Lower lobe of right lung (tissue), 2 donors: ENCODE data around the gene IRS2. TPM values are rescaled to one million over a fixed set of nuclear protein-coding genes. Genes with fewer than 3 reads are reported as not detected.
A peak's percentile ranks its signal among the peaks of the same experiment; 100 is the strongest.
"Not testable (repeated sequence)": the region's sequence is repeated elsewhere in the genome, so short reads cannot be mapped to it uniquely, and the experiment has no call there.

Source experiments
- ATAC-seq, 2 donors: fragments of 200-7000 bp; cut with Tn5 transposase; one replicate each; pipeline ENCODE4 v1.9.1; 2020 to 2022; ENCODE audit warnings: mild to moderate bottlenecking in 2 of 2, moderate library complexity in 2 of 2
- DNase-seq: peaks from one replicate; pipeline ENCODE4 v3.0.0-alpha.2; 2020
- H3K27ac ChIP-seq: fragments of 200-600 bp; one replicate; pipeline ENCODE4 v1.8.0; 2022
- H3K27me3 ChIP-seq: fragments of 200-600 bp; one replicate; pipeline ENCODE4 v1.8.0; 2022; ENCODE audit warnings: low read depth
- H3K36me3 ChIP-seq: fragments of 200-600 bp; one replicate; pipeline ENCODE4 v1.8.0; 2022; ENCODE audit warnings: mild to moderate bottlenecking
- H3K4me1 ChIP-seq: fragments of 200-600 bp; one replicate; pipeline ENCODE4 v1.8.0; 2022
- H3K4me3 ChIP-seq: fragments of 200-600 bp; one replicate; pipeline ENCODE4 v1.8.0; 2022; ENCODE audit warnings: mild to moderate bottlenecking
- H3K9me3 ChIP-seq: fragments of 200-600 bp; one replicate; pipeline ENCODE4 v1.8.0; 2022
- intact Hi-C: fragments of 100-400 bp; cut with DNase I; formaldehyde crosslinking; loops from one replicate; pipeline ENCODE4 v1.11.0; 2022
- long read RNA-seq: library from polyadenylated mRNA; unstranded; transcript quantifications from one replicate; pipeline ENCODE4 v2.0.0, GENCODE V29; 2021
- total RNA-seq: library from RNA; stranded (reverse); fragmentation: NEBNext Ultra II Directional; extraction: Animal tissue kit (Norgen Biotek cat#: 25700); gene quantifications from one replicate; pipeline ENCODE4 v1.2.1, GENCODE V29; 2021
- TF ChIP-seq, protein P1 (sequence below): fragments of 200-600 bp; IDR thresholded peaks from one replicate; pipeline ENCODE4 v1.8.0; 2022; ENCODE audit warnings: antibody characterized with exemption, mild to moderate bottlenecking
- donor health status: DM: no; HTN: yes; CAD: no; lungs with severe emphysema.

The IRS2 gene, protein sequence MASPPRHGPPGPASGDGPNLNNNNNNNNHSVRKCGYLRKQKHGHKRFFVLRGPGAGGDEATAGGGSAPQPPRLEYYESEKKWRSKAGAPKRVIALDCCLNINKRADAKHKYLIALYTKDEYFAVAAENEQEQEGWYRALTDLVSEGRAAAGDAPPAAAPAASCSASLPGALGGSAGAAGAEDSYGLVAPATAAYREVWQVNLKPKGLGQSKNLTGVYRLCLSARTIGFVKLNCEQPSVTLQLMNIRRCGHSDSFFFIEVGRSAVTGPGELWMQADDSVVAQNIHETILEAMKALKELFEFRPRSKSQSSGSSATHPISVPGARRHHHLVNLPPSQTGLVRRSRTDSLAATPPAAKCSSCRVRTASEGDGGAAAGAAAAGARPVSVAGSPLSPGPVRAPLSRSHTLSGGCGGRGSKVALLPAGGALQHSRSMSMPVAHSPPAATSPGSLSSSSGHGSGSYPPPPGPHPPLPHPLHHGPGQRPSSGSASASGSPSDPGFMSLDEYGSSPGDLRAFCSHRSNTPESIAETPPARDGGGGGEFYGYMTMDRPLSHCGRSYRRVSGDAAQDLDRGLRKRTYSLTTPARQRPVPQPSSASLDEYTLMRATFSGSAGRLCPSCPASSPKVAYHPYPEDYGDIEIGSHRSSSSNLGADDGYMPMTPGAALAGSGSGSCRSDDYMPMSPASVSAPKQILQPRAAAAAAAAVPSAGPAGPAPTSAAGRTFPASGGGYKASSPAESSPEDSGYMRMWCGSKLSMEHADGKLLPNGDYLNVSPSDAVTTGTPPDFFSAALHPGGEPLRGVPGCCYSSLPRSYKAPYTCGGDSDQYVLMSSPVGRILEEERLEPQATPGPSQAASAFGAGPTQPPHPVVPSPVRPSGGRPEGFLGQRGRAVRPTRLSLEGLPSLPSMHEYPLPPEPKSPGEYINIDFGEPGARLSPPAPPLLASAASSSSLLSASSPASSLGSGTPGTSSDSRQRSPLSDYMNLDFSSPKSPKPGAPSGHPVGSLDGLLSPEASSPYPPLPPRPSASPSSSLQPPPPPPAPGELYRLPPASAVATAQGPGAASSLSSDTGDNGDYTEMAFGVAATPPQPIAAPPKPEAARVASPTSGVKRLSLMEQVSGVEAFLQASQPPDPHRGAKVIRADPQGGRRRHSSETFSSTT (N-terminal part only)
- total RNA-seq = 34.0 TPM
- long read RNA-seq, full-length matches to known transcripts = 21 of 42 reads
- long read RNA-seq, partial matches to known transcripts = 0 of 42 reads
- long read RNA-seq, other reads (novel, unspliced or antisense) = 21 of 42 reads

DNA sequence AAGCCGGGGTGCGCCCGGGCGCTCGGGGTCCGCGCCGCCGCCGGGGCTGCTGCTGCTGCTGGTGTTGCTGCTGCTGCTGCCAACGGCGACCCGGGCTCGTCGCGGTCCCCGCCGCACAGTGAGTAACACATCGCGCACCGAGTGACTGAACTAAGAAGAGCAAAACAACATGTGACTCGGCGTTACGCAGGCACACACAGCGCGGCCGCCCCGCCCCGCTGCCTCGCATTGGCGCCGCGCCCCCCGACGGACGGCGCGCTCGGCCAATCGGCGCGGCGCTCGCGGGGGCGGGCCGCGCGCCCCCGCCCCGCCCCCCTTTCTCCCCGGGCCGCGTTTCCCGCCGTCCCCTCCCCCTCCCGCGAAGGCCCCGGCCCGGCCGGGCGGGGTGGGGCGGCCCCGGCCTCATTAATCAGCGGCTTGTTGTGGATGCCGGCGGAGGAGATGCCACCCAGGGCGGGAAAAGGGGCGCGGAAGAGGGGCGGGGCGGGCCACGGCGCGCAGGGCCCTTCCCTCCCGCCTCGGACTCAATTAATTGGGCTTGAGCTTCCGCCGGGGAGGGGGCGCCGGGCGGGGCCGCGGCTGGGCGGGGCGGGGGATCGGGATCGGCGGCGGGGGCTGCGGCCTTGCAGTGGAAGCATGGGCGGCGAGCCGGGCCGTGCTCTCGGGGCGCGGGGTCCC, at the start of gene IRS2:
Gene IRS2 (minus strand): TSS at position 127 of the 678 bp plus-strand sequence. CDS start 530 bp downstream, outside the sequence.
- Histone ChIP-seq H3K27ac (peak within 1 kb of the TSS; percentile 83), H3K9me3 (no peaks in the 10 kb centered on the region), H3K4me3 (peak within 1 kb of the TSS; percentile 68), H3K27me3 (no peaks in the 10 kb centered on the region), H3K4me1 (peaks cover 42% of the 10 kb centered on the region), H3K36me3 (peaks cover 28% of the 10 kb centered on the region)
- ATAC-seq (peak; percentile 82 to 88), DNase-seq (peak; percentile 95)
- intact Hi-C loops = no loop called here
- TF ChIP-seq, protein P1, sequence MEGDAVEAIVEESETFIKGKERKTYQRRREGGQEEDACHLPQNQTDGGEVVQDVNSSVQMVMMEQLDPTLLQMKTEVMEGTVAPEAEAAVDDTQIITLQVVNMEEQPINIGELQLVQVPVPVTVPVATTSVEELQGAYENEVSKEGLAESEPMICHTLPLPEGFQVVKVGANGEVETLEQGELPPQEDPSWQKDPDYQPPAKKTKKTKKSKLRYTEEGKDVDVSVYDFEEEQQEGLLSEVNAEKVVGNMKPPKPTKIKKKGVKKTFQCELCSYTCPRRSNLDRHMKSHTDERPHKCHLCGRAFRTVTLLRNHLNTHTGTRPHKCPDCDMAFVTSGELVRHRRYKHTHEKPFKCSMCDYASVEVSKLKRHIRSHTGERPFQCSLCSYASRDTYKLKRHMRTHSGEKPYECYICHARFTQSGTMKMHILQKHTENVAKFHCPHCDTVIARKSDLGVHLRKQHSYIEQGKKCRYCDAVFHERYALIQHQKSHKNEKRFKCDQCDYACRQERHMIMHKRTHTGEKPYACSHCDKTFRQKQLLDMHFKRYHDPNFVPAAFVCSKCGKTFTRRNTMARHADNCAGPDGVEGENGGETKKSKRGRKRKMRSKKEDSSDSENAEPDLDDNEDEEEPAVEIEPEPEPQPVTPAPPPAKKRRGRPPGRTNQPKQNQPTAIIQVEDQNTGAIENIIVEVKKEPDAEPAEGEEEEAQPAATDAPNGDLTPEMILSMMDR = no peak

DNA sequence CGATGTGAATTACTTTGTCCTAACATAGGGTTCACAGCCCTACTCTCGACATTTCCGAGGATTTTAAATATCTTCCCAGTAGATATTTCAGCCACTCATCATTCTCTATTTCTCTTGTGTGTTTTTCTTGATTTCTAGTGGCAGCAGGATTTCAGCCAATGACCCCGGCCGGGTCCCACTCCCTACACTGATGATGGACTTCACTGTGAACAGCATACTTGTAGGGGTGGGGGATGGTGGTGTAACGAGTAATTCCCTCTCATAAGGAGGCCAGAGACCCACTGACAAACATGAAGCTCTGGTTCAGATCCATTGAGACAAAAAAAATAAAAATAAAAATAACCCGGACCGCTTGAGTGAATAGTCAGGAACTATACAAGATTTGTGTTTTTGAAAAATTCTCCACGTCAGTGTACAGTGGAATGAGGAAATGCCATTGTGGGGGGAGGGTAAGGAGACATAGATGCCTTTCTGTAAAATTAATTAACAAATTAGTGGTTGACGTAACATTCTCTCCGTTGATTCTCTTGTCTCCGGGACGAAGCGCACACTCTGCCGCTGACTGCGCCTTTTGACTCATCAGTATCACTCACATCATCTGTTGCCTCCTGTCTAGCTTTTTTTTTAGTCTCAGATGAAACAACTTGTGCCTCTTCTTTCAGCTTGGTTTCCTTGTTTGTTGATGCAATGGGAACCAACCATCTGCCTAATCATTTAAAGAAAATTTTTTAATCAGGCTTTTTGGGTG, 48.8 kb upstream of the IRS2 start:
- Histone ChIP-seq H3K36me3 (no peaks in the 10 kb centered on the region), H3K4me1 (no peaks in the 10 kb centered on the region), H3K9me3 (no peaks in the 10 kb centered on the region), H3K4me3 (no peak overlapping the region), H3K27ac (no peak overlapping the region), H3K27me3 (no peaks in the 10 kb centered on the region)
- no peak for ATAC-seq
- intact Hi-C loops = no loop called here
- TF ChIP-seq, protein P1 = no peak
- DNase-seq = no peak

DNA sequence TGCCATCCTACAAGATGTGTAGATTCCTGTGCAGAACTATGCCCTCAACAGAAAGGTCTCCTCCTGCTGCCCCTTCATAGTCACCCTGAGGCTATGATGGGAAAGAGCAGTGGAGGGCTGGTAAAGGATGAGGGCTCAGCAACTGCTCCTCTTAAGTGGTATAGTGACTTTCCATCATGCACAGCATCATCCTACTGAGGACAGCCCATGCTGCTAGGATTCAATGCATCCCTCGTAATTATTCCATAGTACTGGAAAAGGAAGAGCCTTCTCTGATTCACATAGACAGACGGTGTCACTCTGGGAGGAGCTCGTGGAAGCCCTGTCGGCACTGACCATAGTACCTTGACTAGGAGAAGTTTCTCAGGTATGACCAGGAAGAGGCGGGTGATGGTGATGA, 47.6 kb upstream of the IRS2 start:
- no peaks in the 10 kb centered on the region for H3K4me1 ChIP-seq
- TF ChIP-seq, protein P1 = no peak
- DNase-seq (no peak), ATAC-seq (no peak)
- intact Hi-C loops = no loop called here
- H3K27me3 ChIP-seq = no peaks in the 10 kb centered on the region
- H3K27ac ChIP-seq = no peak overlapping the region
- no peaks in the 10 kb centered on the region for H3K9me3 ChIP-seq
- no peaks in the 10 kb centered on the region for H3K36me3 ChIP-seq
- no peak overlapping the region for H3K4me3 ChIP-seq

DNA sequence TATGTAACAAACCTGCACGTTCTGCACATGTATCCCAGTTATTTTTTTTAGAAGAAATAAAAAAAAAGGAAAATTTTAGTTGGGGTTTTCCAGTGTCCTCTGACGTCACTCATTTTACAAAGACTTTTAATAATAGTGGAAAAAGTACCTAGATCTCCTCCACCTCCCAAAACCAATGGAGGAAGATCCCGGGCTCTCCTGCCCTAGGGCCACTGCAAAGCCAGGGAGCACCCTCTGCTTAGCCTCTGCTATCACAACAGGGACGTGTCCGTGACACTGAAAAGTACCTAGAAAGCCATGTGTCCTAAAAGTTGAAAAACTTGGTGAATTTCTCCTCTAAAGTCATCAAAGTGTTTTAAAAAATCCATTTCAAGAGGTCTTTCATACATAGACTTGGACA, 46.7 kb upstream of the IRS2 start:
- no peak overlapping the region for H3K4me3 ChIP-seq
- H3K4me1 ChIP-seq = no peaks in the 10 kb centered on the region
- ATAC-seq (no peak), DNase-seq (no peak)
- TF ChIP-seq, protein P1 = no peak
- H3K36me3 ChIP-seq = no peaks in the 10 kb centered on the region
- intact Hi-C loops = no loop called here
- H3K9me3 ChIP-seq = no peaks in the 10 kb centered on the region
- H3K27ac ChIP-seq = no peak overlapping the region
- H3K27me3 ChIP-seq = no peaks in the 10 kb centered on the region

DNA sequence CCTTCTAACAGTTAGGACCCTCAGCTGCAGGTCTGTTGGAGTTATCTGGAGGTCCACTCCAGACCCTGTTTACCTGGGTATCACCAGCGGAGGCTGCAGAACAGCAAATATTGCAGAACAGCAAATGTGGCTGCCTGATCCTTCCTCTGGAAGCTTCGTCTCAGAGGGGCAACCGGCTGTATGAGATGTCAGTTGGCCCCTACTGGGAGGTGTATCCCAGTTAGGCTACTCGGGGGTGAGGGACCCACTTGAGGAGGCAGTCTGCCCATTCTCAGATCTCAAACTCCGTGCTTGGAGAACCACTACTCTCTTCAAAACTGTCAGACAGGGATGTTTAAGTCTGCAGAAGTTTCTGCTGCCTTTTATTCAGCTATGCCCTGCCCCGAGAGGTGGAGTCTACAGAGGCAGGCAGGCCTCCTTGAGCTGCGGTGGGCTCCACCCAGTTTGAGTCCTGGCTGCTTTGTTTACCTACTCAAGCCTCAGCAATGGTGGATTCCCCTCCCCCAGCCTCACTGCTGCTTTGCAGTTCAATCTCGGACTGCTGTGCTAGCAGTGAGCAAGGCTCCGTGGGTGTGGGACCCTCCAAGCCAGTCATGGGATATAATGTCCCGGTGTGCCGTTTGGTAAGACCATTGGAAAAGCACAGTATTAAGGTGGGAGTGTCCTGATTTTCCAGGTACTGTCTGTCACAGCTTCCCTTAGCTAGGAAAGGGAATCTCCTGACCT, 42.4 kb upstream of the IRS2 start:
- intact Hi-C loops, DNase-seq: not testable (repeated sequence)

DNA sequence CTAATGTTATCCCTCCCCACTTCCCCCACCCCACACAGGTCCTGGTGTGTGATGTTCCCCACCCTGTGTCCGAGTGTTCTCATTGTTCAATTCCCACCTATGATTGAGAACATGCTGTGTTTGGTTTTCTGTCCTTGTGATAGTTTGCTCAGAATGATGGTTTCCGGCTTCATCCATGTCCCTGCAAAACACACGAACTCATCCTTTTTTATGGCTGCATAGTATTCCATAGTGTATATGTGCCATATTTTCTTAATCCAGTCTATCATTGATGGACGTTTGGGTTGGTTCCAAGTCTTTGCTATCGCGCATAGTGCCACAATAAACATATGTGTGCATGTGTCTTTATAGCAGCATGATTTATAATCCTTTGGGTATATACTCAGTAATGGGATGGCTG, 36.8 kb upstream of the IRS2 start:
- H3K9me3 ChIP-seq, ATAC-seq, H3K4me3 ChIP-seq, H3K27ac ChIP-seq, DNase-seq, H3K27me3 ChIP-seq, intact Hi-C loops, H3K36me3 ChIP-seq, H3K4me1 ChIP-seq: not testable (repeated sequence)

More for the DNA sequence above, 42.4 kb upstream of the IRS2 start:
- H3K9me3 ChIP-seq, H3K4me1 ChIP-seq, H3K36me3 ChIP-seq, H3K27ac ChIP-seq, H3K27me3 ChIP-seq, H3K4me3 ChIP-seq, ATAC-seq: not testable (repeated sequence)
